DND-41 (cell line): Measurements from ENCODE around the gene FCN2.

ENCODE experiments used
- ATAC-seq: fragments of 200-7000 bp; cut with Tn5 transposase; 3 replicates; pipeline ENCODE4 v1.9.1; 2021; ENCODE audit warnings: low read depth; ENCODE audit not compliant: insufficient read depth
- DNase-seq: peaks from one replicate; pipeline ENCODE4 v3.0.0-alpha.2; 2020
- H2AFZ ChIP-seq: 2 replicates; pipeline ENCODE4 v1.6.0; 2012; ENCODE audit warnings: low read depth, low read length
- H3K27ac ChIP-seq: 2 replicates; pipeline ENCODE4 v1.5.1; 2012; ENCODE audit warnings: low read length, inconsistent platforms
- H3K27me3 ChIP-seq: fragments of 200-600 bp; sonication (generic); 2 replicates; pipeline ENCODE4 v1.6.0; 2012; ENCODE audit warnings: low read length, mild to moderate bottlenecking, inconsistent platforms; ENCODE audit not compliant: insufficient read depth, poor library complexity
- H3K36me3 ChIP-seq: 2 replicates; pipeline ENCODE4 v1.5.1; 2012; ENCODE audit warnings: low read length, inconsistent platforms; ENCODE audit not compliant: insufficient read depth
- H3K4me1 ChIP-seq: 2 replicates; pipeline ENCODE4 v1.5.1; 2012; ENCODE audit warnings: mild to moderate bottlenecking, low read length; ENCODE audit not compliant: insufficient read depth
- H3K4me2 ChIP-seq: 2 replicates; pipeline ENCODE4 v1.6.0; 2012; ENCODE audit warnings: mild to moderate bottlenecking, moderate library complexity, low read length, inconsistent platforms; ENCODE audit not compliant: insufficient read depth
- H3K4me3 ChIP-seq, 2 experiments: fragments of 200-600 bp in 1 of 2; shearing (Covaris generic) in 1 of 2; 2 replicates each; pipeline ENCODE4 v1.5.1; 2012 to 2016; ENCODE audit warnings: inconsistent platforms in 2 of 2, low read length in 2 of 2, mild to moderate bottlenecking in 2 of 2, low read depth in 1 of 2, moderate library complexity in 1 of 2
- H3K79me2 ChIP-seq: 2 replicates; pipeline ENCODE4 v1.6.0; 2012; ENCODE audit warnings: low read length, inconsistent platforms; ENCODE audit not compliant: insufficient read depth
- H3K9ac ChIP-seq: 2 replicates; pipeline ENCODE4 v1.6.0; 2012; ENCODE audit warnings: low read depth, mild to moderate bottlenecking, inconsistent platforms, low read length, moderate library complexity
- H3K9me3 ChIP-seq: 2 replicates; pipeline ENCODE4 v1.5.1; 2012; ENCODE audit warnings: low read length, moderate library complexity, mild to moderate bottlenecking, inconsistent platforms; ENCODE audit not compliant: insufficient read depth, severe bottlenecking
- H4K20me1 ChIP-seq: 2 replicates; pipeline ENCODE4 v1.6.0; 2012; ENCODE audit warnings: low read length; ENCODE audit not compliant: insufficient read depth
- EZH2 ChIP-seq: IDR thresholded peaks from 3 replicates; pipeline ENCODE4 v1.6.1; 2012; ENCODE audit warnings: borderline replicate concordance, low read depth, mild to moderate bottlenecking, moderate library complexity, low read length, inconsistent platforms; ENCODE audit not compliant: severe bottlenecking
- TF ChIP-seq, protein P1 (sequence below): IDR thresholded peaks from 2 replicates; pipeline ENCODE4 v1.5.1; 2012; ENCODE audit warnings: borderline replicate concordance, low read length, moderate library complexity, mild to moderate bottlenecking; ENCODE audit not compliant: poor library complexity, severe bottlenecking; ENCODE audit errors: extremely low read depth

FCN2 gene

DNA sequence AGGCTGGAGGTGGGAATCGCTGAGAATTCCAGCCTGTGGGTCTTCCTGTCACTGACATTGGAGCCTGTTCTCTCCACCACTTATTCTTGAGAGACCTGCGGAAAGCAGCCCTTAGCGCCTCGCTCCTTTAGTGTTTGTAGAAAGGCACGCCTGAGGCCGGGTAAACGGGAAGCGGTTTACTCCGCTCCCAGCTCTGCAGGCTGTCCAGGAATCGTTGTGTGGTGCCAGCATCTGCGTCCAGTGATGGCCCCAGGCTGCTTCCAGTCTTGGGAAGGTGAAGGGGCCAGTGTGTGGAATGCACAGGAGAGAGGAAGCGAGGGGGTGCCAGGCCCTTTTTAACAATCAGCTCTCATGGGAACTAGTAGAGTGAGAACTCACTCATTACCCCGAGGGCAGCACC is 44.6 kb upstream of the FCN2 start:
- Histone ChIP-seq H3K27me3 (no peaks in the 10 kb centered on the region), H3K36me3 (no peaks in the 10 kb centered on the region), H3K27ac (no peak overlapping the region), H4K20me1 (no peaks in the 10 kb centered on the region), H3K4me1 (no peaks in the 10 kb centered on the region), H3K4me2 (no peak overlapping the region), H3K9ac (no peak overlapping the region), H2AFZ (no peak overlapping the region), H3K4me3 (no peak overlapping the region), H3K9me3 (no peaks in the 10 kb centered on the region), H3K79me2 (no peaks in the 10 kb centered on the region)
- DNase-seq: no peak
- TF ChIP-seq EZH2: no peak
- TF ChIP-seq, protein P1, sequence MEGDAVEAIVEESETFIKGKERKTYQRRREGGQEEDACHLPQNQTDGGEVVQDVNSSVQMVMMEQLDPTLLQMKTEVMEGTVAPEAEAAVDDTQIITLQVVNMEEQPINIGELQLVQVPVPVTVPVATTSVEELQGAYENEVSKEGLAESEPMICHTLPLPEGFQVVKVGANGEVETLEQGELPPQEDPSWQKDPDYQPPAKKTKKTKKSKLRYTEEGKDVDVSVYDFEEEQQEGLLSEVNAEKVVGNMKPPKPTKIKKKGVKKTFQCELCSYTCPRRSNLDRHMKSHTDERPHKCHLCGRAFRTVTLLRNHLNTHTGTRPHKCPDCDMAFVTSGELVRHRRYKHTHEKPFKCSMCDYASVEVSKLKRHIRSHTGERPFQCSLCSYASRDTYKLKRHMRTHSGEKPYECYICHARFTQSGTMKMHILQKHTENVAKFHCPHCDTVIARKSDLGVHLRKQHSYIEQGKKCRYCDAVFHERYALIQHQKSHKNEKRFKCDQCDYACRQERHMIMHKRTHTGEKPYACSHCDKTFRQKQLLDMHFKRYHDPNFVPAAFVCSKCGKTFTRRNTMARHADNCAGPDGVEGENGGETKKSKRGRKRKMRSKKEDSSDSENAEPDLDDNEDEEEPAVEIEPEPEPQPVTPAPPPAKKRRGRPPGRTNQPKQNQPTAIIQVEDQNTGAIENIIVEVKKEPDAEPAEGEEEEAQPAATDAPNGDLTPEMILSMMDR: no peak
- no peak for ATAC-seq

- no peak for DNase-seq
- Histone ChIP-seq H3K27me3 (no peaks in the 10 kb centered on the region), H3K9me3 (no peaks in the 10 kb centered on the region), H3K79me2 (no peaks in the 10 kb centered on the region), H3K4me1 (no peaks in the 10 kb centered on the region), H3K36me3 (no peaks in the 10 kb centered on the region), H3K4me3 (no peak overlapping the region), H3K9ac (no peak overlapping the region), H3K27ac (no peak overlapping the region), H3K4me2 (no peak overlapping the region), H2AFZ (no peak overlapping the region), H4K20me1 (no peaks in the 10 kb centered on the region)
- no peak for ATAC-seq
- TF ChIP-seq, protein P1: no peak
- no peak for TF ChIP-seq EZH2
These were observed 44.1 kb upstream of the FCN2 start for GRCh38 chr9:134836406-134836970.

DNA sequence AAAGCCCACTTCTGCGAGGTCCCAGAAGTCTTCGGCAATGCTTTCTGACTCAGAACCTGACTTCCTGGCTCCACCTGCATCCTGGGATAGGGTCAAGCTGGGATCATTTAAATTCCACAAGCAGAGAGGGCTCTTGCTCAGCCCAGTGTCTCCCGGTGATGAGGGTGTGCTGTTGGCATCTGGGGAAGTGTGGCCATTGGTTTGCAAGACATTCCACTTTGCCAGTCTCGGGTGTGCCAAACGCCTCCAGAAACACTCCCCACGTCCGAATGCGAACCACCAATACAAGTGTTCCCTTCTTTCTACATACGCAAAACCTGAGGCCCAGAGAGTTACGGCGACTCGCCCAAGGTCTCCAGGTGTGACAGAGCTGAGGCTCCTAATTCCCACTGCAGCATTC is 43.1 kb upstream of the FCN2 start:
- H3K4me1 ChIP-seq: no peaks in the 10 kb centered on the region
- no peak overlapping the region for H2AFZ ChIP-seq
- H3K27ac ChIP-seq: no peak overlapping the region
- H3K36me3 ChIP-seq: no peaks in the 10 kb centered on the region
- no peaks in the 10 kb centered on the region for H3K27me3 ChIP-seq
- H4K20me1 ChIP-seq: no peaks in the 10 kb centered on the region
- TF ChIP-seq, protein P1: no peak
- no peaks in the 10 kb centered on the region for H3K79me2 ChIP-seq
- H3K9me3 ChIP-seq: no peaks in the 10 kb centered on the region
- H3K4me3 ChIP-seq: no peak overlapping the region
- H3K9ac ChIP-seq: no peak overlapping the region
- H3K4me2 ChIP-seq: no peak overlapping the region
- DNase-seq (no peak), ATAC-seq (no peak)
